Left renal cortex interstitium (tissue), 4 donors: ENCODE results near the gene C1orf35. TPM values are rescaled to one million over a fixed set of nuclear protein-coding genes. Genes with fewer than 3 reads are reported as not detected.
A peak's percentile ranks its signal among the peaks of the same experiment; 100 is the strongest.

Experiments used
- DNase-seq, 4 donors: peaks; one replicate each; pipeline ENCODE4 v3.0.0-alpha.2; 2013; ENCODE audit warnings: low read depth in 4 of 4, low spot score in 2 of 4, missing footprints in 1 of 4
- polyA plus RNA-seq, 4 donors: library from polyadenylated mRNA; unstranded; fragments of 120-200 nt; gene quantifications; one replicate each; pipeline ENCODE4 v1.2.1, GENCODE V29; 2013; ENCODE audit not compliant: insufficient read length in 4 of 4

C1orf35 gene
- polyA plus RNA-seq, 4 donors, result 13.1 to 26.9 (median 24.2) TPM

GRCh38 chr1:228082214-228082917 lies 20.8 kb downstream of the C1orf35 start, which contains the start of gene ARF1:
ARF1 (plus strand) TSS chr1:228082708; CDS start chr1:228097115, 14,407 bp downstream.
- peak; percentile 85 to 90 (median 88) for DNase-seq

GRCh38 chr1:228081578-228082213 lies 21.4 kb downstream of the C1orf35 start:
- DNase-seq, result no peak

GRCh38 chr1:228081144-228081543 lies 22.0 kb downstream of the C1orf35 start:
- DNase-seq, result no peak

DNA sequence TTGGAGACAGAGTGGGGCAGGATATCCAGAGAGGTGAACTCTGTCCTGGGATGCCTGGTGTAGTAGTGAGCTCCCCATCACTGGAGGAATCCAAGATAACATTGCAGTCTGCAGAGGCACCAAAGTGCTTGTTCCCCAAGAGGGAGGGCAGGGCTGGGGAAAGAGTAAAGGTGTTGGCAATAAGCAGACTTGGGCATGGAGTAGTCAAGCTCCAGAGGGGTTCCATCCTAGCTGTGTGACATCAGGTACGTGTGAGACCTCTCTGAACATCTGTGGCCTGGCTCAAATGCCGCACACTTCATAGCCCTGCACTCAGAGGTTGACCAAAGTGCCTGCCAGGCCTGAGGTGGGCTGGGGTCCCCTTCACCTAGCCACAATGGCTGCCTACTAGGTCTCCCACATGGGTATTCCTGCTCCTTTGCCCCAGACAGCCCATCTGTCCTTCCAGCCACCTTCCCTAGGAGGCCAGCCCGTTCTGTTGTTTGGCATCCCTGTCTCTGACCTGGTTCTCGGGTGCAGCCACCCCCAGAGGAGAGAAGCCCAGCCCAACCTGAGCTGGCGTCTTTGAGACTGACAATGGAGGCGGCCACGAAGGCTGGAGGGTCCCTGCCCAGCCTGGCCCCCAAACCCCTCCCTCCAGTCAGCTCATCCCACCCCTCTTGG lies 23.4 kb downstream of the C1orf35 start:
- DNase-seq, result no peak

GRCh38 chr1:228079013-228079412 lies 24.1 kb downstream of the C1orf35 start:
- no peak for DNase-seq

- DNase-seq, result no peak
Observed at GRCh38 chr1:228077565-228078330, 25.4 kb downstream of the C1orf35 start.

GRCh38 chr1:228076796-228077430 lies 26.2 kb downstream of the C1orf35 start:
- DNase-seq, result no peak

GRCh38 chr1:228075801-228076271 lies 27.3 kb downstream of the C1orf35 start:
- no peak for DNase-seq

- no peak for DNase-seq
Observed at GRCh38 chr1:228074954-228075730, 28.0 kb downstream of the C1orf35 start.

GRCh38 chr1:228073857-228074545 lies 29.1 kb downstream of the C1orf35 start:
- no peak for DNase-seq

DNA sequence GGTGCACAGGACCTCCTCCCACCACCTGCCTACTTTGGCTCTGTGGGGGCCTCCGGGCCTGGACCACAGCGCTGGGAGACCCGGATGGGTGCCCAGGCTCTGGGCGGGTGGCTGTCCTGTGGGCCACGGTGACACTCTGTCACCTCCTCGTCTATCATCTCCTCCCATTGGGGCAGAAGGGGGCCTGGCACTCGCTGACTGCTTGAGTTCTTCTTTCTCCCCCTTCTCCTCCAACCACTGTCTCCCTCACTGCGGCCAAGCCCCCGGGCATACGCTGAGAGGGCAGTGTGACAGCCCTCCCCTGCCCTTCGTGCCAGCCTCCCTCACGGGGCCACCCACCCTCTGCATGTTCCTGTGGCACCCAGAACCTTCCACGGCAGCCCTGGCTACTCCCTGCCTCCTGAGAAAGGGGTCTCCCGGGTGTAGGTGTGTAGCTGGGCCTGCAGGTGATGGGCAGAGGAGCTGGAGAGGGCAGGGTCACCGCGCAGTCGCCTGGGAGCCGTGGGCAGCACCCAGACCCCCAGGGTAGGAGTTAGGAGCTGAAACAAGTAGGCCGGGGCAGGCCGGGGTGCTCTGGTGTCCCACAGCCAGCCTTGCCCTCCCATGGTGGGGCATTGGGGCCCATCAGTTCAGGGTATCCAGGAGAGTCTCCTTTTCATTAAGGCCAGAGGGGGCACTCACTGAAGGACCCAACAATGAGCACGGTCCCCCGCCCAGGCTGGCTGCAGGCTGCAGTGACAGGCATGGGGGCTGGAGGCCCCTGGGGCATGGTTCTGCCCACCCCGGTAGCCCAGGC lies 29.9 kb downstream of the C1orf35 start:
- DNase-seq, result no peak

DNA sequence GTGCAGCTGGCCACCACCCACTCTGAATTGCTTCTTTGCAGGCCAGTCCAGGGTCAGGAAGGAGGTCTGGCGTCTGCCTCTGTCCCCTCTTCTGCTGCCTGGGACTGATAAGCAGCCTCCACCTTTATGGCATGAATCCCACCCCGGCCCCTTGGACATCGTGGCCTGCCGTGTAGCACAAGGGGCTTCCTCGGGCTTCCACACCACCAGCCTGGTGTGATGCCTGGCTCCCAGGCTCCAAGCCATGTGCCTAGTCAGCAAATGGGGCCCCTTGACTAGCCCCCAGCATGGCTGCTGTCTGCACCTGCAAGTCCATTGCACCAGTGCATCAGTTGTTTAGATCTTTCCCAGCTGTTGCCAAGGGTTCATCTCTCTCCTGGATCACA lies 30.5 kb downstream of the C1orf35 start:
- DNase-seq, result no peak

DNA sequence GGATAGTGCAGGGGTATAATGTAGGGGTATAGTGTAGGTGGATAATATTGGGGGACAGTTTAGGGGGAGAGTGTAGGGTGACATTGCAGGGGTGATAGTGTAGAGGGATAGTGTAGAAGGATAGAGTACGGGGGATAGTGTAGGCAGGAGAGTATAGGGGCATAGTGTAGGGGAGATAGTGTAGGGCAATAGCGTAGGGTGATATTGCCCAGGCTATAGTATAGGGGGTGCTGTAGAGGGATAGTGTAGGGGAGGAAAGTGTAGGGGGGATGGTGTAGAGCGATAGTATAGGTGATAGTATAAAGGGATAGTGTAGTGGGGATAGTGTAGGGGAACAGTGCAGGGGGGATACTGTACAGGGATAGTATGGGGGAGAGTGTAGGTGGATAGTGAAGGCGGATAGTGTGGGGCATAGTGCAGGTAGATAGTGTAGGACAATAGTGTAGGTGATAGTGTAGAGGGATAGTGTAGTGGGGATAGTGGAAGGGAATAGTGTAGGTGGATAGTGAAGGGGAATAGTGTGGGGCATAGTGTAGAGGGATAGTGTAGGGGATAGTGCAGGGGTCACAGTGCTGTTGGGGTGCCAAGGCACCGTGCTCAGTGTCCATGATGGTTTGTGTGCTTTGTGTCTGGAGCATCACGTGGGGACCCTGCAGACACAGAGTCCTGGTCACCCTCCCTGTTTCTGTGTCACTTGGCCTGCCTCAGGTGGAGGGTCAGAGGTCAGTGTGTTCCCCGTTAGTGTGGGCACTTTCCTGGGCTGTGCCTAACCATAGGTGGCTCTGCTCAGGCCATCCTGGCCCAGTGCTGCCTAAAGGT lies 31.1 kb downstream of the C1orf35 start:
- no peak for DNase-seq

GRCh38 chr1:228070851-228071250 lies 32.3 kb downstream of the C1orf35 start:
- DNase-seq, result no peak

GRCh38 chr1:228070173-228070572 lies 33.0 kb downstream of the C1orf35 start:
- DNase-seq, result no peak

GRCh38 chr1:228068359-228068758 lies 34.8 kb downstream of the C1orf35 start:
- no peak for DNase-seq

DNA sequence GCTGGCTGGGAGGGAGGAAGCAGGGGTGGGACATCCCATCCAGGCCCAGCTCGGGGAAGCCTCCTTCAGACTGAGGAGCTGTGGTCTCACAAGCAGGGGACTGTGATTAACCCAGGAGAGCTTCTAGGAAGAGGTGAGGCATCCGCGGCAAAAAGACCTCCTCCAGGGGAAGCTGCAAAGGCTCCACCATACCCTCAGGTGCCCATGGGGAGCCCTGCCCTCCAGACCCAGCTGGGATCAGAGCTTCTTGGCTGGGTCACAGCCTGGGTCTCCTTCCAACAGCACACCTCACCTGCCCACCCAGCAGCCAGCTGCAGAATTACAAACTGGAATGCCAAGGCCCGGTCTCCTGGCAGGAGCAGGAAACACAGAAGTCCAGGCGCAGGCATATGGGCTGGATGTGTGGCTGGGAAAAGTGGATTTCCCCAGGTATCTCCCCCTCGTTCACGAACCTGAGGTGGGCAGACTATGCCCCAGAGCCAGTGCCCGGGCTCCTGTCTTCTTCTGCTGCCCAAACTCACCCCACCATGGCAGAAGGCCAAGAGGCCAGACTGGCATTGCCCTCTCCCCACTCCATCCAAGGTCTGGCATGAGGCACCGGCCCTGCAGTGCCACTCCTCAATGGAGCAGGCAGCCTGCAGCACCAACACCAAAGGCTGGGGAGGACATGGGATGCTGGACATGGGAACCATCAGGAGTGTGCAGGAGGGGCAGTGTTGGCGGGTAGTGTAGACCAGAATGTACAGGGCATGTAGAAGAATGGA lies 36.1 kb downstream of the C1orf35 start:
- DNase-seq, result no peak
